ENCODE measurements around the gene FAM47E.
"Not testable (repeated sequence)": the region's sequence is repeated elsewhere in the genome, so short reads cannot be mapped to it uniquely, and the experiment has no call there.

The FAM47E gene

GRCh38 chr4:76287811-76288210, 36.3 kb downstream of the FAM47E start:
- H3K9me3 ChIP-seq (ENCODE audit: insufficient read depth, low read depth, low read length); H3K27ac ChIP-seq (ENCODE audit: low read length); H3K4me3 ChIP-seq (ENCODE audit: low read length); H3K4me1 ChIP-seq (ENCODE audit: insufficient read depth, low read length); H3K9ac ChIP-seq (ENCODE audit: low read depth, low read length); H3K36me3 ChIP-seq (ENCODE audit: insufficient read depth, low read depth, low read length); H3K27me3 ChIP-seq (ENCODE audit: insufficient read depth, low read length): not testable (repeated sequence)

- H3K9ac ChIP-seq (ENCODE audit: low read depth, low read length): no peak overlapping the region
- peaks cover 8% of the 10 kb centered on the region; the same call in 1 of the 2 replicates for H3K9me3 ChIP-seq (ENCODE audit: insufficient read depth, low read depth, low read length)
- no peaks in the 10 kb centered on the region for H3K27me3 ChIP-seq (ENCODE audit: insufficient read depth, low read length)
- H3K36me3 ChIP-seq (ENCODE audit: insufficient read depth, low read depth, low read length): no peaks in the 10 kb centered on the region
- no peak overlapping the region for H3K27ac ChIP-seq (ENCODE audit: low read length)
- H3K4me3 ChIP-seq (ENCODE audit: low read length): no peak overlapping the region
- no peaks in the 10 kb centered on the region for H3K4me1 ChIP-seq (ENCODE audit: insufficient read depth, low read length)
Measured at GRCh38 chr4:76292730-76293129, 41.2 kb downstream of the FAM47E start.

- Histone ChIP-seq H3K36me3 (ENCODE audit: insufficient read depth, low read depth, low read length) (no peaks in the 10 kb centered on the region), H3K4me1 (ENCODE audit: insufficient read depth, low read length) (no peaks in the 10 kb centered on the region), H3K9ac (ENCODE audit: low read depth, low read length) (no peak overlapping the region), H3K27me3 (ENCODE audit: insufficient read depth, low read length) (no peaks in the 10 kb centered on the region), H3K4me3 (ENCODE audit: low read length) (no peak overlapping the region), H3K9me3 (ENCODE audit: insufficient read depth, low read depth, low read length) (peaks cover 16% of the 10 kb centered on the region), H3K27ac (ENCODE audit: low read length) (no peak overlapping the region)
Measured at GRCh38 chr4:76293772-76294171, 42.3 kb downstream of the FAM47E start.

- Histone ChIP-seq H3K27me3 (ENCODE audit: insufficient read depth, low read length) (no peaks in the 10 kb centered on the region), H3K9me3 (ENCODE audit: insufficient read depth, low read depth, low read length) (peaks cover 16% of the 10 kb centered on the region), H3K27ac (ENCODE audit: low read length) (no peak overlapping the region), H3K36me3 (ENCODE audit: insufficient read depth, low read depth, low read length) (no peaks in the 10 kb centered on the region), H3K4me1 (ENCODE audit: insufficient read depth, low read length) (no peaks in the 10 kb centered on the region), H3K9ac (ENCODE audit: low read depth, low read length) (no peak overlapping the region), H3K4me3 (ENCODE audit: low read length) (no peak overlapping the region)
Measured at GRCh38 chr4:76296286-76296820, 44.8 kb downstream of the FAM47E start.

GRCh38 chr4:76298227-76298626, 46.7 kb downstream of the FAM47E start:
- no peaks in the 10 kb centered on the region for H3K36me3 ChIP-seq (ENCODE audit: insufficient read depth, low read depth, low read length)

GRCh38 chr4:76300012-76300411, 48.5 kb downstream of the FAM47E start:
- Histone ChIP-seq H3K9me3 (ENCODE audit: insufficient read depth, low read depth, low read length) (peaks cover 16% of the 10 kb centered on the region), H3K9ac (ENCODE audit: low read depth, low read length) (no peak overlapping the region), H3K27me3 (ENCODE audit: insufficient read depth, low read length) (peaks cover 11% of the 10 kb centered on the region), H3K4me3 (ENCODE audit: low read length) (no peak overlapping the region), H3K4me1 (ENCODE audit: insufficient read depth, low read length) (no peaks in the 10 kb centered on the region), H3K27ac (ENCODE audit: low read length) (no peak overlapping the region), H3K36me3 (ENCODE audit: insufficient read depth, low read depth, low read length) (no peaks in the 10 kb centered on the region)

More at GRCh38 chr4:76298227-76298626, 46.7 kb downstream of the FAM47E start:
- H3K27ac ChIP-seq (ENCODE audit: low read length): no peak overlapping the region
- H3K4me3 ChIP-seq (ENCODE audit: low read length): no peak overlapping the region
- no peak overlapping the region for H3K9ac ChIP-seq (ENCODE audit: low read depth, low read length)
- H3K4me1 ChIP-seq (ENCODE audit: insufficient read depth, low read length): no peaks in the 10 kb centered on the region
- H3K9me3 ChIP-seq (ENCODE audit: insufficient read depth, low read depth, low read length): peaks cover 16% of the 10 kb centered on the region
- no peaks in the 10 kb centered on the region for H3K27me3 ChIP-seq (ENCODE audit: insufficient read depth, low read length)

- Histone ChIP-seq H3K9ac (ENCODE audit: low read depth, low read length) (no peak overlapping the region), H3K27ac (ENCODE audit: low read length) (no peak overlapping the region), H3K27me3 (ENCODE audit: insufficient read depth, low read length) (peaks cover 23% of the 10 kb centered on the region), H3K4me3 (ENCODE audit: low read length) (no peak overlapping the region), H3K9me3 (ENCODE audit: insufficient read depth, low read depth, low read length) (peaks cover 16% of the 10 kb centered on the region), H3K4me1 (ENCODE audit: insufficient read depth, low read length) (peaks cover 4% of the 10 kb centered on the region; the same call in 1 of the 2 replicates), H3K36me3 (ENCODE audit: insufficient read depth, low read depth, low read length) (no peaks in the 10 kb centered on the region)
Measured at GRCh38 chr4:76301068-76301774, 49.7 kb downstream of the FAM47E start.

- H3K27me3 ChIP-seq (ENCODE audit: insufficient read depth, low read length): peaks cover 25% of the 10 kb centered on the region
- H3K4me3 ChIP-seq (ENCODE audit: low read length): no peak overlapping the region
- H3K9me3 ChIP-seq (ENCODE audit: insufficient read depth, low read depth, low read length): peaks cover 16% of the 10 kb centered on the region
- H3K27ac ChIP-seq (ENCODE audit: low read length): no peak overlapping the region
- no peaks in the 10 kb centered on the region for H3K36me3 ChIP-seq (ENCODE audit: insufficient read depth, low read depth, low read length)
- peaks cover 4% of the 10 kb centered on the region; the same call in 1 of the 2 replicates for H3K4me1 ChIP-seq (ENCODE audit: insufficient read depth, low read length)
- no peak overlapping the region for H3K9ac ChIP-seq (ENCODE audit: low read depth, low read length)
Measured at GRCh38 chr4:76301775-76302162, 50.2 kb downstream of the FAM47E start.

GRCh38 chr4:76302826-76303438, 51.4 kb downstream of the FAM47E start:
- Histone ChIP-seq H3K4me1 (ENCODE audit: insufficient read depth, low read length) (peaks cover 4% of the 10 kb centered on the region; the same call in 1 of the 2 replicates), H3K27ac (ENCODE audit: low read length) (no peak overlapping the region), H3K36me3 (ENCODE audit: insufficient read depth, low read depth, low read length) (no peaks in the 10 kb centered on the region), H3K27me3 (ENCODE audit: insufficient read depth, low read length) (peaks cover 37% of the 10 kb centered on the region), H3K9ac (ENCODE audit: low read depth, low read length) (no peak overlapping the region), H3K9me3 (ENCODE audit: insufficient read depth, low read depth, low read length) (peaks cover 6% of the 10 kb centered on the region), H3K4me3 (ENCODE audit: low read length) (no peak overlapping the region)

GRCh38 chr4:76305033-76305687, 53.6 kb downstream of the FAM47E start:
- Histone ChIP-seq H3K9ac (ENCODE audit: low read depth, low read length) (peak overlapping the region; percentile 81; the same call in 1 of the 2 replicates), H3K4me1 (ENCODE audit: insufficient read depth, low read length) (peaks cover 4% of the 10 kb centered on the region; the same call in 1 of the 2 replicates), H3K4me3 (ENCODE audit: low read length) (peak overlapping the region; percentile 96)

GRCh38 chr4:76305971-76306881, 54.7 kb downstream of the FAM47E start, which contains the start of gene STBD1:
Gene STBD1 (plus strand): TSS chr4:76306733. CDS start chr4:76306770, 37 bp downstream.
- H3K36me3 ChIP-seq (ENCODE audit: insufficient read depth, low read depth, low read length): peaks cover 7% of the 10 kb centered on the region
- no peak within 1 kb of the TSS for H3K27ac ChIP-seq (ENCODE audit: low read length)
- peaks cover 4% of the 10 kb centered on the region; the same call in 1 of the 2 replicates for H3K4me1 ChIP-seq (ENCODE audit: insufficient read depth, low read length)
- peak within 1 kb of the TSS; percentile 96 for H3K4me3 ChIP-seq (ENCODE audit: low read length)
- H3K9me3 ChIP-seq (ENCODE audit: insufficient read depth, low read depth, low read length): no peaks in the 10 kb centered on the region
- peak within 1 kb of the TSS; percentile 81 for H3K9ac ChIP-seq (ENCODE audit: low read depth, low read length)
- peaks cover 45% of the 10 kb centered on the region for H3K27me3 ChIP-seq (ENCODE audit: insufficient read depth, low read length)

More at GRCh38 chr4:76305033-76305687, 53.6 kb downstream of the FAM47E start:
- Histone ChIP-seq H3K27ac (ENCODE audit: low read length) (no peak overlapping the region), H3K9me3 (ENCODE audit: insufficient read depth, low read depth, low read length) (no peaks in the 10 kb centered on the region), H3K27me3 (ENCODE audit: insufficient read depth, low read length) (peaks cover 45% of the 10 kb centered on the region), H3K36me3 (ENCODE audit: insufficient read depth, low read depth, low read length) (peaks cover 7% of the 10 kb centered on the region)

Data from iPS-20b (cell line).